HUDEP-2 (cell line): ENCODE measurements around the gene MRGPRD.
A peak's percentile ranks its signal among the peaks of the same experiment; 100 is the strongest.
"Not testable (repeated sequence)": the region's sequence is repeated elsewhere in the genome, so short reads cannot be mapped to it uniquely, and the experiment has no call there.

Source experiments
- DNase-seq, 76 experiments: peaks; one replicate each; lab custom pipeline; 2025; ENCODE audit not compliant: unreplicated experiment in 76 of 76; lab: John Stamatoyannopoulos, UW

MRGPRD gene

GRCh38 chr11:69006816-69007215 is 26.0 kb upstream of the MRGPRD start:
- DNase-seq, result no peak

GRCh38 chr11:69005631-69006368 is 25.0 kb upstream of the MRGPRD start:
- no peak for DNase-seq

- no peak for DNase-seq
Observed at GRCh38 chr11:69005183-69005630, 24.4 kb upstream of the MRGPRD start.

GRCh38 chr11:69004411-69005182 is 23.8 kb upstream of the MRGPRD start:
- no peak for DNase-seq

- DNase-seq, result no peak
Observed at GRCh38 chr11:69003866-69004367, 23.1 kb upstream of the MRGPRD start.

GRCh38 chr11:69003301-69003865 is 22.6 kb upstream of the MRGPRD start:
- DNase-seq, result no peak

- DNase-seq, result no peak
Observed at GRCh38 chr11:69002570-69003231, 21.9 kb upstream of the MRGPRD start.

GRCh38 chr11:69002110-69002569 is 21.4 kb upstream of the MRGPRD start:
- DNase-seq, result peak in 3 of 76 experiments; percentile 9 to 19 (median 14)

- no peak for DNase-seq
Observed at GRCh38 chr11:69001243-69002081, 20.7 kb upstream of the MRGPRD start.

GRCh38 chr11:69000831-69001242 is 20.1 kb upstream of the MRGPRD start:
- DNase-seq, result peak in 12 of 76 experiments; percentile 5 to 42 (median 20)

GRCh38 chr11:69000391-69000790 is 19.6 kb upstream of the MRGPRD start:
- no peak for DNase-seq

- DNase-seq, result not testable (repeated sequence)
Observed at GRCh38 chr11:68999748-69000355, 19.1 kb upstream of the MRGPRD start.

GRCh38 chr11:68999093-68999747 is 18.4 kb upstream of the MRGPRD start:
- DNase-seq, result peak in 25 of 76 experiments; percentile 6 to 66 (median 35)

- peak in 60 of 76 experiments; percentile 14 to 69 (median 40) for DNase-seq
Observed at GRCh38 chr11:68998390-68998911, 17.7 kb upstream of the MRGPRD start.

- DNase-seq, result no peak
Observed at GRCh38 chr11:68997995-68998348, 17.2 kb upstream of the MRGPRD start.

GRCh38 chr11:68997124-68997994 is 16.6 kb upstream of the MRGPRD start:
- no peak for DNase-seq

GRCh38 chr11:68996376-68997123 is 15.8 kb upstream of the MRGPRD start:
- no peak for DNase-seq
